Ovary (tissue), 9 donors: ENCODE measurements around the gene KCNQ5. TPM values are rescaled to one million over a fixed set of nuclear protein-coding genes. Genes with fewer than 3 reads are reported as not detected.

Experiments used
- DNase-seq, 5 donors: peaks; one replicate each; pipeline ENCODE4 v3.0.0-alpha.2; 2019 to 2020
- H3K27ac ChIP-seq, 2 donors: fragments of 200-600 bp; one replicate each; pipeline versions ENCODE4 v1.5.1 to v1.8.0; 2019 to 2022
- H3K27me3 ChIP-seq: fragments of 200-600 bp; one replicate; pipeline ENCODE4 v1.8.0; 2022
- H3K36me3 ChIP-seq: fragments of 200-600 bp; sonication (generic); one replicate; pipeline ENCODE4 v1.5.1; 2019
- H3K4me1 ChIP-seq: one replicate; pipeline ENCODE4 v1.8.1; 2013; ENCODE audit warnings: mild to moderate bottlenecking, moderate library complexity; ENCODE audit not compliant: insufficient read depth
- H3K4me3 ChIP-seq: fragments of 200-600 bp; sonication (generic); one replicate; pipeline ENCODE4 v1.5.1; 2017
- H3K9me3 ChIP-seq, 2 donors: fragments of 200-600 bp in 1 of 2; sonication (generic) in 1 of 2; one replicate each; pipeline versions ENCODE4 v1.5.1 to v1.8.1; 2013 to 2019; ENCODE audit warnings: mild to moderate bottlenecking in 1 of 2, moderate library complexity in 1 of 2
- CTCF ChIP-seq, 3 donors: fragments of 450-650 bp in 2 of 3; fragments of 200-600 bp in 1 of 3; IDR thresholded peaks; one replicate each; pipeline versions ENCODE4 v1.5.1 to v1.8.0; 2016 to 2022; ENCODE audit warnings: antibody characterized with exemption in 3 of 3, mild to moderate bottlenecking in 1 of 3
- EP300 ChIP-seq: sonication (generic); formaldehyde crosslinking; IDR thresholded peaks from one replicate; pipeline ENCODE4 v1.6.1; 2017; ENCODE audit warnings: antibody characterized with exemption
- POLR2A ChIP-seq: fragments of 450-650 bp; IDR thresholded peaks from one replicate; pipeline ENCODE4 v1.6.1; 2017; ENCODE audit warnings: antibody characterized with exemption, mild to moderate bottlenecking, moderate library complexity
- WGBS, 3 donors: extraction: QIAGEN DNeasy Blood & Tissue Kit in 1 of 3; methylation state at CpG; one replicate each; pipeline versions ENCODE4 v1.1.5 to v1.1.7; 2013 to 2017; 5-methylcytosine and 5-hydroxymethylcytosine counted together
- intact Hi-C, 4 donors: fragments of 100-400 bp; cut with DNase I; formaldehyde crosslinking; loops; one replicate each; pipeline versions ENCODE4 v1.11.0 to v1.15.1; 2022 to 2023
- polyA plus RNA-seq, 2 donors: library from polyadenylated mRNA; stranded (reverse); fragments of 200-250 nt in 1 of 2; fragments of 350-450 nt in 1 of 2; fragmentation: Illumina TruSeq in 1 of 2; extraction: RNeasy Lipid Tissue Mini Kit (QIAGEN cat#74804) in 1 of 2; gene quantifications; one replicate each; pipeline ENCODE4 v1.2.3, GENCODE V29; 2013 to 2014
- total RNA-seq, 7 donors: library from RNA; depleted of rRNA in 2 of 7; stranded (reverse); fragments of >200 nt in 2 of 7; fragmentation: NEBNext Ultra II Directional in 3 of 7; extraction: Animal tissue kit (Norgen Biotek cat#: 25700) in 3 of 7; gene quantifications; one replicate each; pipeline versions ENCODE4 v1.1.0 to v1.2.4, GENCODE V29; 2016 to 2023
- donor health status: DM: no; HTN: no; CAD: no; lungs with moderate emphysema.
- donor health status: DM: no; HTN: no; CAD: no.
- donor health status: Bipolar disorder and iron deficiency.
- donor health status: DM: yes; HTN: yes; CAD: no.
- donor health status: DM: no; HTN: no; CAD: no.
- donor health status: DM: yes; HTN: yes; CAD: no.

The KCNQ5 gene
- total and polyA plus RNA-seq, 9 donors, result 0.02 to 0.80 (median 0.15) TPM; not detected in 2

DNA sequence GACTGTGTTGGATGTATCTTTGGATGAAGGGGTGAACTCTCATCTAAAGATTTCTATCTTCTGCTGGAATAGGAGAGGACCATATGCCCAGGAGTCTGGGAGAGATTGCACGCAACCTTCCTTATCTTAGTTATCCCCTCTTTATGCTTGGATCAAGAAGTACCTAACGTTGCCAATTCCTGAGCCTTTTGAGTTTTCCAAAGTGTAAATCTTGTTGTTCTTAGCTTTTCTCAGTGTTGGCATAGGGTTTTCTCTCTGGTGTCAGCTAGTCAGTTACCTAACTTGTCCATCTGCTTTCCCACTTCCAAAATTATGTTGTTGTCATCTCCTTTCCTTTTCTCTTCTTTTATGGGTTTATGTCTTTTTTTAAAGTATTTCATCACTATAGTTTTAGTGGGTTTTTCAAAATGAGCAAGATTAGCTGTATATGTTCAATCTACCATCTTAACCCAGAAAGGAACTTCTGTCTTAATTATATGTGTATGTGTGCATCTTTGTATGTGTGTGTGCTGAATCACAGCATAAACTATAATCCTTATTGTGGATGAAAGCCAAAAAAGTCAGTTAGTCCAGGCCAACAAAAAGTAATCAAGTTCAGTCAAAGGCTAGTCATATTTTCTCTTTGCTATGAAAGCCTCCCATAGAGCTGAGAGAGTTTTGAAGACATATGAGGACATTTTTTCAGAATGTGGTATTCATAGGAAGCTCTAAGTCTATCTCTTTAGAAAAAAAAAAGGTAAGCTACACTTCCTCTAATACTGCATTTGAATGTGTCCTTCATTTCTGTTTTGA, 531.3 kb downstream of the KCNQ5 start:
- H3K9me3 ChIP-seq, result no peaks in the 10 kb centered on the region
- intact Hi-C loops, result no loop called here
- WGBS, 3 donors, result 42 to 57% (median 46%) methylated on average over 2 of the region's 2 CpGs

DNA sequence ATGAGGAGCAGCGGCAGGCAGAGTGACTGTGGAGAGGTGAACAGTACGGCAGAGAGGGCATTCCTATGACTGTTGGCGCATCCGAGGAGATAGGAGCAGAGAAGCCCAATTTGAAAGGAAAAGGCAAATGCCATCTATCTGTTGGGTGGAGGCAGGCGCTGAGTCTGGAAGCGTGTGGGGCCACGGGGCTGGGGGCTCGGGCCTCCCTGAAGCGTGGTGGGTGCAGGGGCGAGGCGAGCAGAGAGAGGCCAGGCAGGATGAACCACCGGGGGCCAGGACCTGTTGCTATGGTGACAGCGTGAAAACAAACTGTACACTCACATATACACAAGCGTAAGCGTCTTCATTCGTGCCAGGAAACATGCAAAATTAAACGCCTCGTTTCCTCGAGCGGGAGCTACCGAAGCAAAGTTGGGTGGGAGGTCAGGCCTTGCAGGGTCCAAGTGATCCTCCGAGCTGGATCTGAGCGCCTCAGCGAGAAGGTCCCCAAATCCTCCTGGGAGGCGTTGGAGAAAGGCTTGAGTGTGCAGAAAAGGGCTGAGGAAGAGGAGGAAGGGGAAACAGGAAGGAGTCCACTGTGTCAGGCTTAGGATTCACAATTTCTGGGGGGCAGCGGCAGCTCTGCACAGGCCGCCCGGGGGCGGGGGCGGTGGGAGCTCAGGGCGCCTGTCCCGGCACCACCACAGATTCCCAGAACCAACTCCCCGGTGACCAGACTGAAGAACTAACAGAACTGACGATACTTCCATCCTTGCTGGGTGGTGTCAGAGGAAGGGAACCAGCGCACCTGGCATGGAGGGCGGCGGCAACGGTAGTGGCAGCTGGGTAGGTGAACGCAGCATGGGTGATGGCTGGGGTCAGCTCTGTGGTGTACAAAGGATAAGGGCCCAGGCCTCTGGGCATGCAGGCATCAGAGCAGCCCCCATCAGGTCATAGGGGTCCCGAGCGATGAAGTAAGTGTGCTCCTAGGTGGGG, 535.2 kb downstream of the KCNQ5 start:
- no peak for DNase-seq
- TF ChIP-seq POLR2A (no peak), EP300 (no peak), CTCF (IDR thresholded peaks at IDR 0.05) (no peak)
- no peaks in the 10 kb centered on the region for H3K4me1 ChIP-seq
- WGBS, 3 donors, result 91 to 92% (median 91%) methylated on average over 41 of the region's 41 CpGs
- H3K36me3 ChIP-seq, result no peaks in the 10 kb centered on the region
- intact Hi-C loops, result no loop called here
- no peak overlapping the region for H3K27ac ChIP-seq
- H3K27me3 ChIP-seq, result no peaks in the 10 kb centered on the region
- no peaks in the 10 kb centered on the region for H3K9me3 ChIP-seq
- H3K4me3 ChIP-seq, result no peak overlapping the region

More for the DNA sequence above, 531.3 kb downstream of the KCNQ5 start:
- DNase-seq, result no peak
- Histone ChIP-seq H3K27ac (no peak overlapping the region), H3K27me3 (no peaks in the 10 kb centered on the region), H3K4me1 (no peaks in the 10 kb centered on the region), H3K4me3 (no peak overlapping the region), H3K36me3 (no peaks in the 10 kb centered on the region)
- TF ChIP-seq POLR2A, result no peak
- TF ChIP-seq CTCF (IDR thresholded peaks at IDR 0.05), result no peak
- TF ChIP-seq EP300, result no peak

- no peaks in the 10 kb centered on the region for H3K9me3 ChIP-seq
- DNase-seq, result no peak
- no peak for TF ChIP-seq CTCF (IDR thresholded peaks at IDR 0.05)
- TF ChIP-seq POLR2A, result no peak
- no peak for TF ChIP-seq EP300
- H3K36me3 ChIP-seq, result no peaks in the 10 kb centered on the region
- H3K27ac ChIP-seq, result no peak overlapping the region
- 86 to 94% (median 88%) methylated on average over 31 to 34 of the region's 34 CpGs for WGBS, 3 donors
- intact Hi-C loops, result no loop called here
- no peaks in the 10 kb centered on the region for H3K4me1 ChIP-seq
- H3K4me3 ChIP-seq, result no peak overlapping the region
- H3K27me3 ChIP-seq, result no peaks in the 10 kb centered on the region
Observed at GRCh38 chr6:73157870-73158269, 536.0 kb downstream of the KCNQ5 start.

DNA sequence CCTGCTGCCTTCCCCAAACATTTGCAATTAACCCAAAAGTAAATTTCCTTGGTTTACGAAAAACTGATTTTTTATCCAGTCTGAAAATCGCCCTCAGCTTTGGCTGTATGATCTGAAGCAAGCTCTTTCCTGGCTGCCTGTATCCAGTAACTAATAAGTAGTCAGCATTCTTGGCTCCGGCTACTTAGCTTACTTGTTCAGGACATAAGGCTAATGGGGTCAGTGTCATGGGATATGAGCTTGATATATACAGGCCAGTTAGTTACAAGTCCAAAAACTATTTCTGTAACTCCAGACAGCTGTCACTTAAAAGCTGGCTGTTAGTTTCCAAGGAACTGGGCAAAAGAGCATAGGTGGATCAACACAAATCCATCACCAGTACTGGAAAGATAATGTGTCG, 547.2 kb downstream of the KCNQ5 start:
- H3K4me1 ChIP-seq, result no peaks in the 10 kb centered on the region
- intact Hi-C loops, result no loop called here
- H3K27me3 ChIP-seq, result no peaks in the 10 kb centered on the region
- 65 to 73% (median 67%) methylated on average over 4 of the region's 4 CpGs for WGBS, 3 donors
- no peaks in the 10 kb centered on the region for H3K9me3 ChIP-seq
- no peak for DNase-seq
- TF ChIP-seq CTCF (IDR thresholded peaks at IDR 0.05) (no peak), POLR2A (no peak), EP300 (no peak)
- H3K4me3 ChIP-seq, result no peak overlapping the region
- H3K36me3 ChIP-seq, result no peaks in the 10 kb centered on the region
- no peak overlapping the region for H3K27ac ChIP-seq
